GM19035 (cell line): ENCODE measurements around the gene ZYX.

Experiments
- ATAC-seq: cut with Tn5 transposase; IDR thresholded peaks from one replicate; pipeline ENCODE4 v1.9.1; 2021; ENCODE audit not compliant: unreplicated experiment

ZYX gene

GRCh38 chr7:143380646-143381426, at the start of gene ZYX:
ZYX (plus strand) TSS chr7:143381345; CDS start chr7:143381572, 227 bp downstream.
- ATAC-seq: peak; percentile 77

- ATAC-seq: no peak
Measured at GRCh38 chr7:143334244-143334643, 46.9 kb upstream of the ZYX start.

DNA sequence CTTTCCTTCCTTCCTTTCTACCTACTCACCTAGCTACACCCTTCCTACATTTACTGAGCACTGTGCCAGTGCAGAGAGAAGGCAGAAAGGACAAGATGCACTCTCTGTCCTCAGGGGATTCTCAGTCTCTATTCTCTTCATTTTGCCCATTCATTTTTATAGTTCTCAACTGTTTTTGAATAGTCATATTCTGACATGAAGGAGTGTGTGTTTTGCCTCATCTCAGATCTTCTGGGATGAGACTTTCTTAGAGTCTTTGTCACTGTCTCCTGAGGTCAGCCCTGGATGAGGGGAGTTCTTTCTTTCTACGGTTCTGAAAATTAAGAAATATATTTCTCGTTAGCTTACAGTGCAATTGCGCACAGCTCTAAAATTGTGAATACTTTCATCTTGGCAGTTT, 43.9 kb upstream of the ZYX start:
- ATAC-seq: no peak

DNA sequence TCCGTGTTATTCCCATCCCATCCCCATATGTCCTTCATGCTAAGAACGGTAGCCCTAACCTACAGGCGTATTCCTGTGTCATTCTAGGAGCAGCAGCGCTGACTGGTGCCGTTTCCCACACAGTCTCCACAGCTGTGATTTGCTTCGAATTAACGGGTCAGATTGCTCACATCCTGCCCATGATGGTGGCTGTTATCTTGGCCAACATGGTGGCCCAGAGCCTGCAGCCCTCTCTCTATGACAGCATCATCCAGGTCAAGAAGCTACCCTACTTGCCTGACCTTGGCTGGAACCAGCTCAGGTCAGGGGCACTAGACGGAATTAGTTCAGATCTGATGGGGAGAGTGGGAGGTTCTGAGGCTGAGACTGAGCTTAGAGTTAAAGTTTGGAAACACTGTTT, 39.3 kb upstream of the ZYX start:
- no peak for ATAC-seq

- ATAC-seq: no peak
Measured at GRCh38 chr7:143343596-143343995, 37.5 kb upstream of the ZYX start.

DNA sequence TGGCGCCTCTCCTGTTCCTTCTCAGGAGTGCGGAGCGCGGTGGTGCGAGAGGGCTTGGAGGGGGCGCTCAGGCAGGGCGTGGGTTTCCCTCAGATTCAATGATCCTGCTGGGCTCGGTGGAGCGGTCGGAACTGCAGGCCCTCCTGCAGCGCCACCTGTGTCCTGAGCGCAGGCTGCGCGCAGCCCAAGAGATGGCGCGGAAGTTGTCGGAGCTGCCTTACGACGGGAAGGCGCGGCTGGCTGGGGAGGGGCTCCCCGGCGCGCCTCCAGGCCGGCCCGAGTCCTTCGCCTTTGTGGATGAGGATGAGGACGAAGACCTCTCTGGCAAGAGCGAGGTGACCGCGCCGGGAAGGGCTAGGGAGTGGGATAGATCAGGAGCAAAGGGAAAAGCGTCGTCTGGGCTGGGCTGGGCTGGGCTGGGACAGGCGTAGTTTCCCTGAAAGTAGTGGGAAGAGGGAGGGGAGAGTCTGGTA, 35.7 kb upstream of the ZYX start:
- ATAC-seq: peak; percentile 83

GRCh38 chr7:143346018-143346417, 35.1 kb upstream of the ZYX start:
- no peak for ATAC-seq

DNA sequence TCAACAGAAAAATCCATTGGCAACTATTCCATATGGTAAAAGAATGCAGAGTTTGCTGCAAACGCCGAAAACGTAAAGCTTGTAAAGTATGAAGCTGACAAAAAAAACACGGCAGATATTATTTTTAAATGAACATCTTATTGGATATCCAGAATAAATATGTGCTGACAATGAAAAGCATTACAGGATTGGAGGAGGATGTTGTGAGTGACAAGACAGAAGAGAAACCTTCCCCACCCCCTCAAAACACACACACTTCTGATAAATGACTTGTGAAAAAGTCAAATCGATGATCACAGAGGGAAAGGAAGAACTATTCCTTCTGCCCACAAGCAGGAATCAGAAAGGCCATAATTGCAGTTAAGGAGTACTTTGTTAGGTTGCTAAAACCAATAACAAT, 33.2 kb upstream of the ZYX start:
- no peak for ATAC-seq

- no peak for ATAC-seq
Measured at GRCh38 chr7:143351060-143351459, 30.1 kb upstream of the ZYX start.

GRCh38 chr7:143351574-143351973, 29.6 kb upstream of the ZYX start:
- no peak for ATAC-seq

GRCh38 chr7:143352531-143353002, 28.6 kb upstream of the ZYX start:
- no peak for ATAC-seq

GRCh38 chr7:143354376-143354775, 26.8 kb upstream of the ZYX start:
- no peak for ATAC-seq

DNA sequence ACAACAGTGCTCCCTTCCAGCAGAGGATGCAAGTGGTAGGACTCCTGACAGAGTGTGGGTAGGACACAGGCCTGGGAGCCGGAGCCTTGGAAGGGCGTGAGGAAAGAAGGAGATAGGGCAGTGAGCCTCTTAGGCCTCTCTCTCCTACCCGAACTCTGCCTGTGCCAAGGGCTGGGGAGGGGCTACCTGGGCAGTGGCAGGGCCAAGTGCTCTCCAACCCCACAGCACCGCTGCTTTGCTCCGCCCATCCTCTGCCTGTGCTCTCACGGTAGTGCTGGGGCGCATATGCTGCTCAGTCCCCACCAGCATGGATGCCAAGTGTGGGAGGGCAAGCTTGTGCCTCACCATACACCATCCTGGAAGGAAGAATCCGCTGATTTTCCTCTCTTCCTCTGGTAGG, 26.2 kb upstream of the ZYX start:
- ATAC-seq: no peak

DNA sequence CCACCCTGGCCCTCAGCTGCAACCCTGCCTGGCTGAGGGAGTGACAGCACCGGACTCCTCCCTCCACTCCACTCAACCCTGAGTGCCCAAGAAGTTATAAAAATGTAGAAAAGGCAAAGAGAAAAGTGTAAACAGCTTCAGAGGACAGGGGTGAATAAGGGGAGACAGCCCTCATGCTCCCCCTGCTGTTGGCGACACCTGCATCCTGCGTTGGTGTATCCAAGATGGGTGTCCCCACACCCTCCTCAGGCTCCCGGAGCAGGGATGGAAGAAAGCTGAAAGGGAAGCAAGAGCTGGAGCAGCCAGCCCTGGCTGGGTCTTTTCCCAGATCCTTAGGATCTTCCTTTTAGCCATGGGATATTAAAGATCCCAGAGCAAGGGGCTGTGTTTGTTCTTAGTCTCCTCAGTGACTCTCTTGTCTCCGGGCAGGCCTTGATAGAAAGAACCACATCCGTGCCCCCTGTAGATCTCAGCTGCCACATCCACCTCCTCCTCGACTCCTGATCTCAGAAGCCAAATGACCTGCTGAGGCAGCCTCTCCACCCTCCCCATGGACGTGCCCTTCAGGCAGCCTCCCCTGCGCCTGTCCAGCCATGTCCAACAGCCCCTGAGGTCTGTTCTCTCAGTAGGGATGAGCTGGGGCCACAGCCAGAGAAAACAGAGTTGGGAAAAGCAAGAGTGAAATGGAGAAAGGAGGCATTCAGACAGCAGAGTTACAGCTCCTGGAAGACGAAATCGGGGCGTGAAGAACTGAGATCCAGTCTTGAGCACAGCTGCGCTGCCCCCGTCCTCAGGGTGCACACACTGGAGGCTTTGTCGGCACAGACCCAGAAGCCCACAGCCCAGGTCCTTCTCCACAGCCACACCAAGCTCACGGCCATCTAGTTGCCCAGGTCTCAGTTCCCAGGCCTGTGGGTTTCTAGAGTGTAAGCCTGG, 25.4 kb upstream of the ZYX start:
- no peak for ATAC-seq

DNA sequence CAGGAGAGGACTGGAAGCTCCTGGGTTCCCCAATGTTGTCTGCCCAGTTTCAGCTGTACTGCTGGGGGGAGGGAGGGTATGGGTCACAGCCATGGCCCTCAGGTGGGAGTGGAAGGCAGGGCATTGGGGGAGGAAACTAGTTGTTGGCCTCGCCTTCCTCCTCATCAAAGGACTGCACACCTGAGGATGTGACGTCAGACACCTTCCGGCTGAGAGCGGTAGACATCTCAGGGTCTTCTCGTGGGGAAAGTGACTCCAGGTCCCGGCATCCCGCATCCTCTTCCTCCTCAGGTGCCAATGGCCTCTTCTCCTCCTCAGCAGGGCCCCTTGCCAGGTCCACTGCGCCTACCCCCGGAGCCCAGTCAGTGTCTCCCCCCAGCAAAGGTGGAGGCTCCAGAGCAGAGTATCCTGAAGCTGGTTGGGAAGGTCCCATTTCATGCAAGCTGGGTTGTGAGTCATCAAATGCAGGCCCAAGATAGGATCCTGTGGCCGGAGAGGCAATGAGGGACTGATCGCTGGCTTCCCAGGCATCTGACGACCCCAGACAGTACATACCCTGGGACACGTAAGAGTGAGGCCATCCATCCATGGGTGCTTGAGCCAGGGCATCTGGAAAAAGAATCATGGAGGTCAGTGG, 24.6 kb upstream of the ZYX start:
- no peak for ATAC-seq

DNA sequence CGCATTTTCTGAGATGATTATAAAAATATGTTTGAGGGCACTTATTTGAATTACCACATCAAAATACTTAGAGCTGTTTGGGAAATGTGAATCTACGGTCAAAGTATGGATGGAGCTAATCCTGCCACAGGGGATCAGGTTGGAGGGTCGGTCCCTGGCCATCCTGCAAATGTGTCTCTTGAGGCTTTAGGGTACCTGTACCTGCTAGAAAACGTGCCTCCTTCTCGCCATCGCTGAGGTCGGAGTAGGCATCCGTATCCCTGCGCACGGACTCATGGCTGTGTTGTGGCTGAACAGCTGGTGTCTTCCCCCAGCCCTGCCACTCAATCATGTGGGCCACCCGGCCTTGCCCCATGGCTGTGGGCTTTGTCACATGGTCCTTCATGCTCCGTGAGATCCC, 22.5 kb upstream of the ZYX start:
- ATAC-seq: no peak

DNA sequence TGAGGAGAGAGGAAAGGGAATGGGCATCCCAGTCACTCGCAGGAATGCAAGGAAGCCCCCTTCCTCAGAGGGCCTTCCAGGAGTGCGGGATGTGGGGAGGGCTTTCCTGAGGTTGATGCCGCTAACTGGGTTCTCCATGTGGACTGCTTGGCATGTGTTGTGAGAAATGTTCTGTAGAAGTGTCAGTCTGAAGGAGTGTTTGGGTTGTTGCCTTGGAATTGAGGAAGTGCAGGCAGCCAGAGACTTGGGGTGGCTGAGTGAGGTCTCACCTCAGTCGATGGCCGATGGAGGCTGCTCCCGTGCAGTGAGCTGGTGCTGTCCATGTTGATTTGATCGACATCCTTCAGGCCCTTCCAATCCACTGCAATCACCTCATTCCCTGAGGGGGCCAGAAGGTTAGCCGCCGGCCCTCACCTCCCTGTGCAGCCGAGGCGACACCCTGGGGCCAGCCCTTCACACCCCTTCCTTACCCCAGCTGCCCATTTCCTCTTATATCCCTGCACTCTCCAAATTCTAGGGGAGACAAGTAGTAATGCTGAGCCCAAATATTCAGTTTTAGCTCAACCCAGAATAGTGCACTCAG, 21.3 kb upstream of the ZYX start:
- no peak for ATAC-seq

- no peak for ATAC-seq
Measured at GRCh38 chr7:143360788-143361551, 20.2 kb upstream of the ZYX start.

- ATAC-seq: no peak
Measured at GRCh38 chr7:143361552-143362130, 19.5 kb upstream of the ZYX start.
